NCI-H128 (cell line): Measurements from ENCODE around the gene GCN1.

ENCODE experiments used
- DNase-seq: peaks from one replicate; lab custom pipeline; 2025; ENCODE audit not compliant: unreplicated experiment; lab: John Stamatoyannopoulos, UW

The GCN1 gene

DNA sequence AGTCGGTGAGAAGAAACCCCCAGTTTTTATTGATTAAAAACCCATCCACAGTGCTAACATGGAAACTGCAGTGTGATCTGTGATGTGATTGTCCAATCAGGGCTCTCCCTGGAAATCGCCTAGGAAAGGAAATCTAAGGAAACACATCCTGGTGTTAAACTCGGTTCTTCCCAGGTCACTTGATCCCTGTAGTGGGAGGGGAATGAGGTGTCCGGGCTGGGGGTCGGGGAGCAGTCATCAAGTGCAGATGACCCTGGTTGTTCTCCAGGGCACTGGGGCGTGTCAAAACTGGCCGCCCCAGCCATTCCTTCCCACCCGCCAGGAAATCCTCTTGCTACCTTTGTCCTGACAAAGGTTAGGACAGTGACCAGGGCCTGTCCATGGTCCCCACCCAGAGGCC is 98.8 kb downstream of the GCN1 start:
- DNase-seq, result no peak

DNA sequence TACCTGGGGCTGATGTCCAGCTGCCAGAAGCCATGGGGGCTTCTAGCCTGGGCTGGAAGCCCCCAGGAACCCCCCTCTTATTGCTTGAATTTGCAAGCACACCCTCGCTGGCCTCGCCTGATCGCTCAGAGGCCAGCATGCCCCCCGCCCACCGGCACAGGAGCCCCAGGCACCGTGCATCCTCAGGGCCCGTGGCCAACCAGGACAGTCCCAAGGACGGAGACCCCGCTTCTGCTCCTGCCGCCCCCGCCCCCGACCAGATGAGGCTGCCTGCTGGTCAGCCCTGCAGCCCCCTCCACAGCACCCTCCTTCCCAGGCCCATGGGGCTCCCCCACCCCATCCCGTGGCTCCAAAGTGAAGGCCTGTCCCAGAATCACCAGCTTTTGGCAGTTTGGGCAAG is 99.2 kb downstream of the GCN1 start:
- no peak for DNase-seq

DNA sequence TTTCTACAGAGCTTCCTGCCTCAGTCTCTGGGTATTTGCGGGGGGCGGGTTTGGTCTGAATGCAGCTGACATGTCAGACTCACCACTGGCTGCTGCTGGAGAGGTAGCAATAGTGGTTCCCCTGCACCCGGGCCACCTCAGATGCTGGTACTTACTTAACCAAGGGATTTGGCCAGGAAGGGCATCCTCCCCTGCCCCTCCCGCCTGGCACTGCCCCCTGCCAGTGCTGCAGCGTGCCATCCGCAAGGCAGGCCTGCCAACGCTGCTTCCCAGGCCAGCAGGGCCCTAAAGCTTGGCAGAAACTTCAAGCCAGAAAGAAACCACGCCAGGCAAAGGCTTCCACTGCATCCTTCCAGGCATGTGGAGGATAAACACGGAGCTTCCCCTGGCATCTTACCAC is 100.0 kb downstream of the GCN1 start:
- DNase-seq, result no peak

DNA sequence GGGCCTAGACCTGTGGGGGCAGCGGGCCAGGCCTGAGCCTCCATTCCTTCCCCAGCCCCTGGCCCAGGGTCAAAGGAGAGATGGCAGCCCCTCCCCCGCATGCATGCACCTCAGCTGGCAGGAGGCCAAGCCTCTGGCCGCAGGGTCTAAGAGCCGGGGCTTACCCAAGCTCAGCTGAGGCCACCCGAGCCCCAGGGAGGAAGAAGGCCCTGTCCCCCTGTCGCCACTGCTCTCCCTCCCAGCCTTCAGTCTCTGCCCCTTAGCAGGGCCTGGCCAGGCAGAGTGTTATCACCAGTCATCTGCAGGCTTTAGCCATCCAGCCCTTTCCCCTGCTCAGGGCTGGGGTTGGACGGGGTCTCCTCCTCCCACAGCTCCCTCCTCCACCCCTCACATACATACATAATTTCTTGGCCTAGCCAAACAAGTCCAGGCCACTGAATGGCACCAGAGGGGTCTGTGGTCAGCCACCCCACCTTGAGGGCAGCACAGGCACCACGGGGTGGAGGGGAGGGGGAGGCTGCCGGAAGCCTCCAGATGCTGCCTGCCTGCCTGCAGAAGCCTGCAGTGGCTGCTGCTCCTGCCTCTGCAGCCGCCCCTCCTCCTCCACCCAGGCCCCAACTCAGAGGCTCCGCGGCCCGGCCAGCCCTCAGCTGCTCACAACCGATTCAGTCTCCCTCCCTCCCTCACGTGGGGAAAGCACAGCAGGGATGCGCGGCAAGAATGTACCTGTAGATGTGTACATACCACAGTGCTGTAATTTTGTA is 100.7 kb downstream of the GCN1 start:
- no peak for DNase-seq

DNA sequence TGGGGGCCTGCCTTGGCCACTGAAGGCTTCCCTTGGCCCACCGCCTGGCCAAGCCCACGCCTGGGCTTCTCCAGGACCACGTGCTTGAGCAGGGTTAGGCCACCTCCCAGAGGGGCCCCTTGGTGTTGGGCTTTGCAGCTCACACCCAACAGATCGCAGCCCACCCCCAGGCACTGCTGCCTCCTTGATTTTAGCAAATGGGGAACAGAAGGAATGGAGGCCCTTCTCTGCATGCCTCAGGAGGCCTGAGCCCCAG is 101.3 kb downstream of the GCN1 start:
- no peak for DNase-seq

DNA sequence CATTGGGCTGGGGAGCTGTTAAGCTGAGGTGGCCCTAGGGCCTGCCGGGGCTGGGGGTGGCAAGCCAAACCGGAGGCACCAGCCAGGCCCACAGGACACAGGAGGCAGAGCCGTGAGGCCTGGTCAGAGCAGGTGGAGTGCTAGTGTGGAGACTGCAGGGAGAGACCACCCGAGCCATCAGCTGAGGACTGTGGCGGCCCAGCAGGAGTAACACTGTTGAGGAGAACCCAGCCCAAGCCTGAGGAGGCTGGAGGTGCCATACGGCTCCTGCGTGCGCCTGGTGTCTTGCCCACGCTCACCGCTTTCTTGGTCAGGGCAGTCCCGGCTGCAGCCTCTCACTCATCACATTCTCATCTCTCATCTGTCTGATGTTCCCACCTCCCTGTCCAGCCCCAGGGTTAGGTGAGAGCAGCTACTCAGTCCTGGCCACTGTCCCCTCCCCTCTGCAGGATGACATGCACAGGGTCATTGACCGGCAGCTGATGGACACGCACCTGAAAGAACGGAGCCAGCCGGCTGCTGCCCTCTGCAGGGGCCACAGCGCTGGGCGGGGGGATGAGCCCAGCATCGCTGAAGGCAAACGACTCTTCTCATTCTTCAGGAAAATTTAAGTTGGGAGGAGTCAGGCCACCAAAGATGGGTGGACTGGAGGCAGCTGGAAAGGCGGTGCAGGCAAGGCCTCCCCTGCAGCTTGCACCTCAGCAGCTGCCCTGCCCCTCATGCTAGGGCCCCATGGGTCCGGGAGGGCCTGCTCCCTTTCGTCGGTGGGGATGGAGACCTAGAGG is 101.8 kb downstream of the GCN1 start:
- no peak for DNase-seq

DNA sequence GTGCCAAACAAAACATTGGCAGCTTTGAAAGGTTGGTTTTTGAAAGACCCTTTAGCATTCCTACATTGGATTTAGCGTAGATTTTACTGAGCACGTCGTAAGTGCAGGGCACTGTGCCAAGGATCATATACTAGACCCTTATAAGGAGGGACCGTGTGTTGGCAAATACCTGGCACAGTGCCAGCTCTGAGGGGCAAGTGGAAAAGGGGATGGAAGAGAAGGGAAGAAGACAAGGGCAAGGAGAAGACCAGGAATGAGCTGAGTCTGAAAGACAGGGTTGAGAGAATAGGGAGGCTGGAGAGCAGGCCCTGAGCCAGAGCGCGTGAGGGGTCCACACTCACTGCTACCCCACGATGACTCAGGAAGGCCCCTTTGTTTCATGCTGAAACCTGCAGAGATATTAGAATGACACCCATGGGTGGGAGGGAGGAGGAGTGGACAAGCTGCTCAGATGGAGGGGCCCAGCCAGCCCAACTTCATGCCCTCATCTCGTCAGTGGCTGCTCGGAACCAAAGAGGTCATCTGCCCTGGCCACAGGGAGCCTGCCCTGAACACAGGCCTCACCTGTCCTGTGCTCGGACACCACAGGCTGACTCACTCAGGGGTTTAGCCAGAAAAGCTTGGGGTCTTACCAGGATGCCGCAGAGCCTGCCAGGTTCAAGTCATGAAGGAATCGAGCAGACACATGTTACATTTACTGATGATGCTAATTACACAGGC is 103.0 kb downstream of the GCN1 start:
- DNase-seq, result no peak

DNA sequence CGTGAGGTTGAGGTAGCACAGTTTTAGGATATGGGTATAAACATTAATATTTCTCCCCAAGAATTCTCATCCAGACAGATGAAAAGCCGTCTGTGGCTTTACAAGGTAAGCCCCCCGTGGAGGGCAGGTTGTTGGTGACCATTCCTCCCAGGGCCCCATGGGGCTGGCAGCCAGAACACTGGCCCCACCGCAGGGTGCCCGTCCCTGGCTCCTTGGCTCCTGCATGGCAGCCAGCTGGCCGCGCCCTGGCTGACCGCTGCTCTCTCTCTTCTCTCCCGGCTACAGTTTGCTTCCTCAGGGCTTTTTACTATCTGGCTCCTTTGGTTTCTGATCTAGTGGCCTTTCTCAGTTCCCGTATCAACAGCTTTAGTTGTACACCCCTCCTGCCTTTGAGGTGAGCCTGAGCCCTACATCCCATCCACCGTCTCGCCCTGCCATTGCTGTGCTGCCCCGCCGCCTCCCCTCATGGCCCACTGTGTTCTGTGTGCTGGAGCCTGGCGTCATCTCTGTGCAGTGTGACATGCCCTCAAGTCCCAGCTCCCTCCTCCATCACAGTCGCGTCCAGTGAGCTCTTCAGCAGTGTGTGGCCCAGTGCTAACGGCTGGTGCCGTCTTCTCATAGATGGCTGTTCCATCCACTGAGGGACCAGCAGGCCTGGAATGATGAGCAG is 103.8 kb downstream of the GCN1 start:
- DNase-seq, result no peak

DNA sequence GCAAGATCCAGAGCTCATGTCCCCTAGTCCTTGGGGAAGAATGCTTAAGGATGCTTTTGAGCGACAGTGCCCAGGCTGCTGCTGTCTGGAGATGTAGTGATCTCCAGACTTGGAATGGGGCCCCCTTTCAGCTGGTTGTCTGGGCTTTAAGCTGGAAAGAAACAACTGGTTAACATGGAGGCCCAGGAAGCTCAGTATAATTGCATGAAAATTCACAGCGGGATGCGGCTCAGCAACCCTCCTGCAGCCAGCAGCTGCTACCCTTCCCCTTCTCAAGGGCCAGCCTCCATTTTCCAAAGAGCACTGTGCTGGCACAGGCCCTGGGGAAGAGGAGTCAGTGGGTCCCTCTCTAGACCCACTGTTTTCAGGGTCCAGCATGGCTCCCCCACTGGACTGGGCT is 104.3 kb downstream of the GCN1 start:
- DNase-seq, result no peak

DNA sequence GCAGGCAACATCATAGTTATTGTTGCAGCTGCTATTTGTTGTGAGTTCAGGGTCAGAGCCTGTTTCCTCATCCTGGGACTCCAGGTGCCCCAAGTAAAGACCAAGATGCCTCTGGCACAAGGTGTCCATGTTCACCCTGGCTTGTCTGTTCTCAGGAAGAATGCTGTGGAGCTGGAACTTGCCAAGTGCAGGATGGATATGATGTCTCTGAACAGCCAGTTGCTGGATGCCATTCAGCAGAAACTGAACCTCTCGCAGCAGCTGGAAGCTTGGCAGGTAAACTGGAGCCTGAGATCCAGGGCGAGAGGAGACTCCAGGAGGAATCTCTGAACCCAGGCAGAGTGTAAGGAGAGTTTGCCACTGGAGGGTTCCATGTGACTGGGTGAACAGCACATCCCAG is 104.7 kb downstream of the GCN1 start:
- DNase-seq, result no peak

DNA sequence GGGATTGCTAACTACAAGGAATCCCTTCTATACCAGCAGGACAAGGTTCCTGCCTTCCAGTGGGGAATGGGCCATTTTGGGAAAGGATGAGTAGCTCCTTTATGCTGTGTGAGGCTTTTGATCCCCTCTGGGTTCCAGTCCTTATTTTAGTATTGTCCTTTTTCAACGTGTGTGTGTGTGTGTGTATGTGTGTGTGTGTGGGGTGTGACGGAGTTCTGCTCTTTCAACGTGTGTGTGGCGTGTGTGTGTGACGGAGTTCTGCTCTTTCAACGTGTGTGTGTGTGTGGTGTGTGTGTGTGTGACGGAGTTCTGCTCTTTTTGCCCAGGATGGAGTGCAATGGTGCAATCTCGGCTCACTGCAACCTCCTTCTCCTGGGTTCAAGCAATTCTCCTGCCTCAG is 105.4 kb downstream of the GCN1 start:
- DNase-seq, result no peak

DNA sequence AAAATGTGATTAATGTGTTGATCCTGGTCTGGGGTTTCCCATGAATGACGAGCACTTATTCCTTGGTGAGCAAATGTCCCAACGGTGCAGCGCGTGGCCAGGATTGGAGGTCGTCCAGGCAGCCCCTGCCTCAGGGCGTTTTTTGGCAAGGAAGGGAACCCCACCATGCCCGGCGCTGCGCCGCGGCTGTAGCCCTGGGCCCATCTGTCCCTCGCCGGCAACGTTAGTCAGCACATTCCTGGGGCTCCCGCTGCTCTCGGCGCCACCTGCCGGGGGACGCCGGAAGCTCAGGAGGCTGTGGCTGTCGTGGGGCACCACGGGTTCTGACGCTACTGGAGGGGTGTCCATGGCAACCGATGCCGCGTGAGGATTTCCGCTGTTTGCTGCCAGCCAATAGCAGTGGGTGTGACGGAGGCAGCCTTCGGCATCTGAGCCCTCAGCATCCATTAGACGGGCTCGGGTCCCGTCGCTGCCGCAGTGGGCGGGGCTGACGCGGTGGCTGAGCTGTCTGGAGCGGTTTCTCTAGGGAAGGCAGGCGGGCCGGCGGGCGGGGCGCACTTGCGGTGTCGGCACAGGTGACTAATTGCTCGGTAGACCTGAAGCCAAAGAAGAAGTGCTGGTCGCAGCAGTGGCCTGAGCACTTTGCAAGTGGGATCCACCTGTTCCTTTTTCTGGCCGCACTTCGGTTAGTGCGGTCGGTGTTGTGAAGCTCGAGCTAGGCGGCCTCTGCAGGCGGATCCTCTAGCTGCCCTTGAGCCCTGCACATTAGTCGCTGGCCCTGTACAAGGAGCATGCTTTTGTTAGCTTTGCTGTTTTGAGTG is 107.5 kb downstream of the GCN1 start:
- peak; percentile 97 for DNase-seq

DNA sequence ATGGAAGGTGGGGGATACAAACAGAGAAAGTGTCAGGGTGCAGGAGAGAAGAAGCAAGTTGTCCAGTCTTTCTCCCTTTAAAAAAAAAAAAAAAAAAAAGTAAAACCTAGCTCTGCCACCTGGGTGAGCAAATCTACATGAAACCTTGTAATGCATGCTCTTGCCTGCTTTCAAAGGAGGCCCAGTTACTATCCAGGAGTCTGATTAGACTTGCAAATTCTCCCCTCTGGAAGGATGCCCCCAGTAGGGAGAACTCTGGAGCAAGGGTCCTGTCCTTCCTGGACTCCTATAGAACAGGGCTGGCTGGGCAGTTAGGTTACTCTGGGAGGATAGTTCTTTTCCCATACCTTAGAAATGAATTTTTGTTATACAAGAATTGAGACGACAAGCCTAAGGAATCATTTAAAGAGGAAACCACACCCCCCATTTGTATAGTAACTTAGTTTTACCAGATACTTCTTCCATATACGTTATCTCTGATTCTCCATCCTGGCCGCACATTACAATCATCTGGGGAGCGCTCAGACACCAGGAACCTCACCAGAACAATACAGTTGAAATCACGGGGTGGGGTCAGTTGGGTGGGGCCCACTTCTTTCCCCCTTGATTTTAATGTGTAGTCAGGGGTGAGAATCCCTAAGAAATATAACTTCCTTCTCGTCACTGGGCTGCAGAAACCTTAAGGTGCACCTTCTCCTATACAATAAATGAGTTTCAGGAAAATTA is 108.4 kb downstream of the GCN1 start:
- DNase-seq, result no peak

DNA sequence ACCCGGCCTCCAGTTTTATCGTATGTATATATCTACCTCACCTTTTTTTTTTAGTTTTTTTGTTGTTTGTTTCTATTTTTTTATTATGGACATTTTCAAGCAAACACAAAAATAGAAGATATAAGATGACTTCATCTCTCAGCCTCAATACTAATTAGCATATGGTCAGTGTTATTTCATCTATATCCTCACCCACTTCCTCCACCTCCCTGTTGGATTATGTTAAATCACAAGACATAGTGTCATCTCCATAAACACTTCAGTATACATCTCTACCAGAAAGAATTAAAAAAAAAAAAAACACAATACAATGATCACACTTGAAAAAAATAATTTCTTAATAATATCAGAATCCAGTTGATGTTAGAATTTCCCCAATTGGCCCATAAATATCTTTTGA is 112.9 kb downstream of the GCN1 start:
- DNase-seq, result no peak

DNA sequence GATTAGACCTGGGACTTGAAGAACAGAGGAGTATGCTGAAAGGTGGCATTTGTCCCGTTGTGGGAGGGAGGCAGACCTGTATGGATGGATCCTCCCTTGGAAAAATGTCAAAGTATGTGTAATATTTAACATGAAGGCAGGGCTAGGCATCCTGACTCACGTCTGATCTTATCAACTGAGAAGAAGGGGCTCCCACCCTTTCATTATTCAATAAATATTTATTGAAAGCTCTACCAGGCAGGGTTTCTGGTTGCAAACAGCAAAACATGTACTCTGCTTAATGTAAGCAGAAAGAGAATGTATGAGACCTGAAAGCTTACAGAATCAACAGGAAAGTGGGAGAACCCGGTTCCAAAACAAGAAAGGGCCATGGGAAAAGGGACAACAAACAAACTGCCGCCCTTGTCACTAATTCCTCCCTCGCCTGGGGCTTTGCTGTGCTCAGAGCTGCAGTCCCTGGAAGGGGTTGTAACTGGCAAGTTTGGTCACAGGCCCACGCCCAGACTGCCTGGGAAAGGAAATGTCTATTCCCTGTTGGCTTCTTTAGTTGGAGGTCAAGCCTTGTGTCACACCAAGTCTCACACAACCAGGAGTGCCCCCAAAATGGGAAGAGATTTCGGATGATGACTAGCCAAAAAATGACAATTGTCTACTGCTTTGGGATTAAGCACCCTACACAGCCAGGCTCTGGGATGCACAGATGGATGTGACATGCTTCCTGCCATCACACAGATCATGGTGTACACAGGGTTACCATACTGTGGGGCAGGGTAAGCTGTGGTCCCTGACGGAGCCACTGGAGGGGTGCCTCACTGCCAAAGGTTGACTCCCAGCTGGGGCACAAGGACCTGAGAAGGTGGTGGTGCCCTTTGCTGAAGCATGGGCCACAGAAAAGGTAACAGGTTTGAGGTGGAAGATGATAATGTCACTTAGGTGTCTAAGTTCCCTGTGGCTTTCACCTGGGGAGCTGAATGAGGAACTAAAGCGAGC is 114.8 kb downstream of the GCN1 start:
- DNase-seq, result no peak

DNA sequence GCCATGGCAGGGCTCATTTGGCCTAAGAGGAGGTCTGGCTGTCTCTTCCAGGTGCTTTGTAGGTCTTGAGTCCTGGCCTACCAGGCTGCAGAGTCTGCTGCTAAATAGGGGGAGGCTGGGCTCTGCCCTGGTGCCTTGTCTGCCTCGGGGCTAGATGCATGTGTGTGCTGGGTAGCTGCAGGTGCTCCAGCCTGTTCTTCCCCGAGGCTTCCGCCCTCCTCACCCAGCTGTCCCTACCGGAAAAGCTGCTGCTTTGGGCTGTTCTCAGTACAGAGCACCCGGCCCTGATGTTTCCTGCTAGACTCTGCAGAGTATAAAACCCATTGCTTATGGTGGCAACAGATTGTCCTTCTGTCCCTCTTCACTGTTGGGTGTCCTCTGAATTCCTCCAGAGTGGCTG is 115.6 kb downstream of the GCN1 start:
- DNase-seq, result no peak

DNA sequence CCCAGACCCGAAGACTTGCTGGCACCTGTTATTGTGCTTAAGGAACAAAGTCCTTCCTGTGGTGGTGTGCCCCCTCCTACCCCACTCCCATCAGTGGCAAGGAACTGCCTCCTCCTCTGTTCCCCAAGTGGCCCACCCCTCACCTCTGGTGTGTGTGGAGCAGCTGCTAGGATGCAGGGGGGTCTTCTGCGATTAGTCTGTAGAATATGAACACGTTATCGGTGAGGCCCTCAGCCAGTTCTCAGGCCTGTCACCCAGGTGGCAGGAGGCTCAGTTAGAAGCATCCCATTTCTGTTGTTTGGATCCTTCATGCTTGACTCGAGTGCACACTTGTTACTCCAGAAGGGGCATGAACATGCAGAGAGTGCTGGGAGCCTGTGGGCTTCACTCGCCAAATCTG is 117.3 kb downstream of the GCN1 start:
- no peak for DNase-seq
